Lower lobe of right lung (tissue), 2 donors: Measurements from ENCODE around the gene DOCK6. TPM values are rescaled to one million over a fixed set of nuclear protein-coding genes. Genes with fewer than 3 reads are reported as not detected.
A peak's percentile ranks its signal among the peaks of the same experiment; 100 is the strongest.

Experiments
- ATAC-seq, 2 donors: fragments of 200-7000 bp; cut with Tn5 transposase; one replicate each; pipeline ENCODE4 v1.9.1; 2020 to 2022; ENCODE audit warnings: mild to moderate bottlenecking in 2 of 2, moderate library complexity in 2 of 2
- DNase-seq: peaks from one replicate; pipeline ENCODE4 v3.0.0-alpha.2; 2020
- H3K27ac ChIP-seq: fragments of 200-600 bp; one replicate; pipeline ENCODE4 v1.8.0; 2022
- H3K27me3 ChIP-seq: fragments of 200-600 bp; one replicate; pipeline ENCODE4 v1.8.0; 2022; ENCODE audit warnings: low read depth
- H3K36me3 ChIP-seq: fragments of 200-600 bp; one replicate; pipeline ENCODE4 v1.8.0; 2022; ENCODE audit warnings: mild to moderate bottlenecking
- H3K4me1 ChIP-seq: fragments of 200-600 bp; one replicate; pipeline ENCODE4 v1.8.0; 2022
- H3K4me3 ChIP-seq: fragments of 200-600 bp; one replicate; pipeline ENCODE4 v1.8.0; 2022; ENCODE audit warnings: mild to moderate bottlenecking
- H3K9me3 ChIP-seq: fragments of 200-600 bp; one replicate; pipeline ENCODE4 v1.8.0; 2022
- intact Hi-C: fragments of 100-400 bp; cut with DNase I; formaldehyde crosslinking; loops from one replicate; pipeline ENCODE4 v1.11.0; 2022
- total RNA-seq: library from RNA; stranded (reverse); fragmentation: NEBNext Ultra II Directional; extraction: Animal tissue kit (Norgen Biotek cat#: 25700); gene quantifications from one replicate; pipeline ENCODE4 v1.2.1, GENCODE V29; 2021
- TF ChIP-seq, protein P1 (sequence below): fragments of 200-600 bp; IDR thresholded peaks from one replicate; pipeline ENCODE4 v1.8.0; 2022; ENCODE audit warnings: antibody characterized with exemption, mild to moderate bottlenecking
- donor health status: DM: no; HTN: yes; CAD: no; lungs with severe emphysema.

Gene DOCK6
- total RNA-seq, 1 donor from 2014 or later = 106 TPM

DNA sequence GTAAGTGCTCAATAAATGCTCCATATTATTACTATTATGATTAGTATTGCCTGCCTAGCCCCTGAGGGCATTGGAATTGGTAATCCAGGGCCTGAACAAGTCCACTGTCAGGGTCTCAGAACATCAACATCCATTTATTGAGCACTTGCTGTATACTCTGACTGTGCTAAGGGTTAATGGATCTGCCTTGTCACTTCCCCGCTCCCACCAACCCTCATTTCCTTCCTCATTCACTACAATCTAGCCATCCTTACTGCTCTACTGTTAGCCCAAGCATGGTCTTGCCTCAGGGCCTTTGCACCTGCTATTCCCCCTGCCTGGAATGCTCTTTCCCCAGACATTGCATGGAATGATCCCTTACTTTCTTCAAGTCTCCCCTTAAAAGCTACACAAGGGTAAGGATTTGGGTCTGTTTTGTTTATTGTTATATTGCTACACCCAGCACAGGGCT is 35.6 kb downstream of the DOCK6 start:
- Histone ChIP-seq H3K36me3 (peaks cover 57% of the 10 kb centered on the region), H3K9me3 (no peaks in the 10 kb centered on the region), H3K27me3 (no peaks in the 10 kb centered on the region), H3K27ac (no peak overlapping the region), H3K4me3 (no peak overlapping the region), H3K4me1 (no peaks in the 10 kb centered on the region)
- TF ChIP-seq, protein P1, sequence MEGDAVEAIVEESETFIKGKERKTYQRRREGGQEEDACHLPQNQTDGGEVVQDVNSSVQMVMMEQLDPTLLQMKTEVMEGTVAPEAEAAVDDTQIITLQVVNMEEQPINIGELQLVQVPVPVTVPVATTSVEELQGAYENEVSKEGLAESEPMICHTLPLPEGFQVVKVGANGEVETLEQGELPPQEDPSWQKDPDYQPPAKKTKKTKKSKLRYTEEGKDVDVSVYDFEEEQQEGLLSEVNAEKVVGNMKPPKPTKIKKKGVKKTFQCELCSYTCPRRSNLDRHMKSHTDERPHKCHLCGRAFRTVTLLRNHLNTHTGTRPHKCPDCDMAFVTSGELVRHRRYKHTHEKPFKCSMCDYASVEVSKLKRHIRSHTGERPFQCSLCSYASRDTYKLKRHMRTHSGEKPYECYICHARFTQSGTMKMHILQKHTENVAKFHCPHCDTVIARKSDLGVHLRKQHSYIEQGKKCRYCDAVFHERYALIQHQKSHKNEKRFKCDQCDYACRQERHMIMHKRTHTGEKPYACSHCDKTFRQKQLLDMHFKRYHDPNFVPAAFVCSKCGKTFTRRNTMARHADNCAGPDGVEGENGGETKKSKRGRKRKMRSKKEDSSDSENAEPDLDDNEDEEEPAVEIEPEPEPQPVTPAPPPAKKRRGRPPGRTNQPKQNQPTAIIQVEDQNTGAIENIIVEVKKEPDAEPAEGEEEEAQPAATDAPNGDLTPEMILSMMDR = no peak
- intact Hi-C loops = no loop called here
- no peak for ATAC-seq
- no peak for DNase-seq

DNA sequence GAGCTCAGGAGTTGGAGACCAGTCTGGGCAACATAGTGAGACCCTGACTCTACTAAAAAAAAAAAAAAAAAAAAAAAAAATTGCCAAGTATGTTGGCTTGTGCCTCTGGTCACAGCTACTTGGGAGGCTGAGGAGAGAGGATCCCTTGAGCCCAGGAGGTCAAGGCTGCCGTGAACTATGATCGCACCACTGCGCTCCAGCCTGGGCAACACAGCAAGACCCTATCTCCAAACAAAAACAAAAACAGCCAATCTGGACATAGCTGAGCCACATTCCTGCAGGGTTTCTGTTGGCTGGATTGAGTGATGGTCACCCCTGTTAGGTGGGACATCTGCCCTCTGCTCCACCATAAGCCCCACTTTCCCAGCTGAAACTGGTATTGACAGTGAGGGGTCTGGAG is 36.5 kb downstream of the DOCK6 start:
- intact Hi-C loops = no loop called here
- TF ChIP-seq, protein P1 = no peak
- Histone ChIP-seq H3K27ac (no peak overlapping the region), H3K27me3 (no peaks in the 10 kb centered on the region), H3K9me3 (no peaks in the 10 kb centered on the region), H3K4me3 (no peak overlapping the region), H3K36me3 (peaks cover 58% of the 10 kb centered on the region), H3K4me1 (no peaks in the 10 kb centered on the region)
- DNase-seq (no peak), ATAC-seq (no peak)

DNA sequence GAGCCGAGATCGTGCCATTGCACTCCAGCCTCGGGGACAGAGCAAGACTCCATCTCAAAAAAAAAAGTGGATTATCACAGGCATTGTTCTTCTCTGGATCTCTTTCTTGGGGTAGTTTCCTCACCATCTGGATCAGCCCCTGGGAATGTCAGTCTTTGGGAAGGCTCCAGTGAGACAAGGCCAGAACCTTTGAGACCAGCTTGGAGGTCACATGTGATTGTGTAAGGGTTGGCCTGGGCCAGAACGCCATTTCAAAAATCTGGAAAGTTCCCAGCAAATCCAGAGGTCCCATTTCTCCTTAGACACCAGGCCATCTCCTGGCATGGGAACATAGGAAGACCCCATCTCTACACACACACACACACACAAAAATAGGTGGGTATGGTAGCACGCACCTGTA is 37.2 kb downstream of the DOCK6 start:
- intact Hi-C loops = no loop called here
- no peaks in the 10 kb centered on the region for H3K4me1 ChIP-seq

DNA sequence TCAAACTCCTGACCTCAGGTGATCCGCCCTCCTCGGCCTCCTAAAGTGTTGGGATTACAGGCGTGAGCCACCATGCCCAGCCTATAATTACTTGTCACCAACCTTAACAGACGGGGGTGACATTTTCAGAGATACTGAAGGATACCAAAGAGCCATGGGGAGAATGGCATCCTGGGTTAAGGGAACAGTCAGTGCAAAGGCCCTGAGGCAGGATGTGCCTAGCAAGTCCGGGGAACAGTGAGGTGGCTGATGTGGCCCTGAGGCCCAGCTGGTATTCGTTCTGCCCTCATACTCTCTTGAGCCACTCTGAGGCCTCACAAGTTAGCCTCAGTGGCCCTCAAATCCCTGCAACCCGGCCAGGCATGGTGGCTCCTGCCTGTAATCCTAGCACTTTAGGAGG is 37.9 kb downstream of the DOCK6 start:
- Histone ChIP-seq H3K4me3 (no peak overlapping the region), H3K27me3 (no peaks in the 10 kb centered on the region), H3K9me3 (no peaks in the 10 kb centered on the region), H3K27ac (no peak overlapping the region), H3K4me1 (no peaks in the 10 kb centered on the region), H3K36me3 (peaks cover 71% of the 10 kb centered on the region)
- no peak for ATAC-seq
- intact Hi-C loops = no loop called here
- TF ChIP-seq, protein P1 = no peak
- no peak for DNase-seq

More for the DNA sequence above, 37.2 kb downstream of the DOCK6 start:
- Histone ChIP-seq H3K9me3 (no peaks in the 10 kb centered on the region), H3K4me3 (no peak overlapping the region), H3K27me3 (no peaks in the 10 kb centered on the region), H3K27ac (no peak overlapping the region), H3K36me3 (peaks cover 65% of the 10 kb centered on the region)
- ATAC-seq (no peak), DNase-seq (no peak)
- TF ChIP-seq, protein P1 = no peak

DNA sequence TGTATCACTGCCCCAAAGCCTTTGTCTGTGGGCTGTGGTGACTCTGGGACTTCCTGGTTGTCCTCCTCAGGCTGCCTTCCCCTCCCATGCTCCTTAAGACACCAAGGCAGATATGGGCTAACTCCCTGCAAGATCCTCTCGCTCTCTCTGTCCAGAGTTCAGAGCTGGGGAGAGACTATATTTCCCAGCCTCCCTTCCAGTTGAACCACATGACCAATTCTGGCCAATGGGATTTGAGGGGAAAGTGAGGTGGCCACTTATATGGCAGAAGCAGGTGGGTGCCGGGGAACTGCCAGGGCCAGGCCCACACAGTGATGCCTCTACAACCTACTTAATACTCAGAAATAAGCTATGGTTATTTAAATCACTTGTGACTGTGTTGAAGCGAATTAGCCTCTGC is 39.1 kb downstream of the DOCK6 start:
- DNase-seq = no peak
- H3K4me1 ChIP-seq = no peaks in the 10 kb centered on the region
- no peaks in the 10 kb centered on the region for H3K9me3 ChIP-seq
- H3K27ac ChIP-seq = no peak overlapping the region
- peaks cover 68% of the 10 kb centered on the region for H3K36me3 ChIP-seq
- no peaks in the 10 kb centered on the region for H3K27me3 ChIP-seq
- H3K4me3 ChIP-seq = no peak overlapping the region
- intact Hi-C loops = no loop called here
- TF ChIP-seq, protein P1 = no peak
- peak in 1 of 2 donors; percentile 25 for ATAC-seq

DNA sequence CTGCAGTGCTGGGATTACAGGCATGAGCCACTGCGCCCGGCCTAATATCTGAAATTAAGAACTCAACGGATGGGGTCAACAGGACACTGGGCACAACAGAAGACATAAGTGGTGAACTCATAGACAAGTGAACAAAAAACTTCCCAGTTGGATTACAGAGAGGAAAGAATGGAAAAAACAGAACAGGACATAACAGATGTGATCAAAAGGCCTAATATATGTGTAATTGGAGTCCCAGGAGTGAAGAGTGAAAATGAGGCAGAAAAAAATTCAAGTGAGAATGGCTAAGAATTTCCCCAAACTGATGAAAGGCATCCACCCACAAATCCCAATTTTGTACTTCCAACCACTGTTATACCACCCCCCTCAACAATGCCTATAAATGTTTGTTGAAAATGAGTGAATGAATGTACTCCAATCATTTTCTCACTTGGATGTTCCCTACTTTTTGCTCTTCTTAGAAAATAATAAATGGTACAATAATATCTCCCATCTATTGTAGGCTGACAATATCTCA is 41.2 kb downstream of the DOCK6 start:
- peaks cover 71% of the 10 kb centered on the region for H3K36me3 ChIP-seq
- no peak overlapping the region for H3K27ac ChIP-seq

More for the DNA sequence above, 41.2 kb downstream of the DOCK6 start:
- Histone ChIP-seq H3K4me1 (no peaks in the 10 kb centered on the region), H3K27me3 (no peaks in the 10 kb centered on the region), H3K9me3 (no peaks in the 10 kb centered on the region), H3K4me3 (no peak overlapping the region)
- intact Hi-C loops = no loop called here
- ATAC-seq (no peak), DNase-seq (no peak)
- TF ChIP-seq, protein P1 = no peak
